HG02763 (cell line): Measurements from ENCODE around the gene IL21R.

ENCODE experiments used
- ATAC-seq: cut with Tn5 transposase; IDR thresholded peaks from one replicate; pipeline ENCODE4 v1.9.1; 2021; ENCODE audit warnings: mild to moderate bottlenecking, moderate library complexity; ENCODE audit not compliant: unreplicated experiment

Gene IL21R

GRCh38 chr16:27462846-27463682, 61.1 kb downstream of the IL21R start:
- ATAC-seq, result no peak

GRCh38 chr16:27463741-27464591, 62.0 kb downstream of the IL21R start:
- ATAC-seq, result no peak

DNA sequence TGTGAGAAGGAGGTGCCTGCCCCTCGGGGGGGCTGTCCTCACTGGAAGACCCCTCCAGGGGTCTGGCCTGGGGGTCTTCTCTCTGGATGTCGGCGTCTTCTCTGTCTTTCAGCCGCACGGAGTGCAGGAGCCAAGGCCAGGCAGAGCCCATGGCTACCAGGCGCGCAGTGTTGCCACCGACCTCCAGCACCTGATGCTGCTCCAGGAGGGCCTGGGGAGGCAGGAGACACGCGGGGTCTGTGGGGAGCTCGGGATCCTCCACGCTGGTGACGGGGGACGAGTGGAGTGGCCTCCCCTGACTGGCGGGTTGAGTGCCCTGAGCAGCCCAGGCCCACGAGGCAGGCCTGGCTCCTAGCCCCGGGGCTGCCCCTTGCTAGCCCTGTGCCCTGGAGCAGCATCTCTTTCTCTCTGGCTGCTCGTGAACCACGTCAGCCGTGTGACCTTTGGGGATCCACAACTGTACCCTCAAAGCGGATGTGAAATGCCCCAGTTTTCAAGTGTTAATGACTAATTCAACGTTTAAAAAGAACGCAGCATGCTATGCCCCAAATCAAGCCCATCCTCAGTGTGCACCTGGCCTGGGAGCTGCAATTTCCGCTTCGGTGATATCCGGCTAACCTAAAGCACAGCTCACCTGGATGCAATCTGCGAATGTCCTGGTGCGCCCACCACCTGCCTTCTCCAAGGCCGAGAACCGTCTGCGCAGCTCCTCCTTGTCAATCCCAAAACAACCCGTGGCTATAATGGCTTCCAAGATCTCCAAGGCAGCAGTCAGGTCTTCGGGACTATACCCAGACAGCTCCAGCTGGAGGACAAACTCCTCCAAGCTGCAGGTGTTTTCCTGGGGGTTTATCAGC, 62.9 kb downstream of the IL21R start:
- no peak for ATAC-seq

GRCh38 chr16:27465483-27465879, 63.5 kb downstream of the IL21R start:
- no peak for ATAC-seq

GRCh38 chr16:27468941-27469531, 67.1 kb downstream of the IL21R start:
- no peak for ATAC-seq

DNA sequence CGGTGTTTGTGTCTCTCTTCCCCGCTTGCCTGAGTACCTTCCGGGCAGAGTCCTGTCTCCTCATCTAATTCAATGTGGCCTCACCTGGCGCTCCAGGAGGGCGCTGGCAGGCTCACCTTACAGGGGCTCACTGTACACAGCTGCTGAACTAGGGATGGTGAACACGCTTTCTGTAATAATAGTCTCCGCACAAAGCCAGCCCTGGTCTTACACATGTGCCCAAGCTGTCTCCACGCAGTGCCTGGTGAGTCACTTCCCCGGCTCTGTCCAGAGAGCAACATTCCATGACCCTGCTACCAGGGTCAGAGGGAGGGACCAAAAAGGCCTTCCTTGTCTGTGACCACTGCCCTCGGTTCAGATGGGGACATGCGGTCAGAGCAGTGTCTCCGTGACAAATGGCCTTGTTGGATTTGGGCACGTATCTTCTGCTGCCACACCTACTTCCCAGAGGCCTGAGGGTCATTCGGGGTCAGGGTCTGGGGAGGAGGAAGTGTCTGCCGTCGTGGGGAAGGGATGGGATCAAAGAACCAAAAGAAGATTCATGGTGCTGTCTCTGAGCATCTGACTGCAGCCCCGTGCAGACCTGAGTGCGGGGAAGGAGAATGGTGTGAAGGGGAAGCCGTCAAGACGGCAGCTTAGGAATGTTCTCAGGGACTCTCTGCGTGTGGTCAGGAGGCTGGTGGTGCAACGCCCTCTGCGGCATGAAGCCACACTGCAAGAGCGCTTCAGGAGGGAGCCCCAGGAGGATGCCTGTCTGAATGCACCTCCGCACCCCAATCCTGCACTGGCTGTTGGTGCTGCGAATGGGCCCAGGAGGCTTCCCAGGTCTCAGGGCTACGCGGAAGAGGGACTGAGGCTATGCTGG, 68.8 kb downstream of the IL21R start:
- no peak for ATAC-seq

DNA sequence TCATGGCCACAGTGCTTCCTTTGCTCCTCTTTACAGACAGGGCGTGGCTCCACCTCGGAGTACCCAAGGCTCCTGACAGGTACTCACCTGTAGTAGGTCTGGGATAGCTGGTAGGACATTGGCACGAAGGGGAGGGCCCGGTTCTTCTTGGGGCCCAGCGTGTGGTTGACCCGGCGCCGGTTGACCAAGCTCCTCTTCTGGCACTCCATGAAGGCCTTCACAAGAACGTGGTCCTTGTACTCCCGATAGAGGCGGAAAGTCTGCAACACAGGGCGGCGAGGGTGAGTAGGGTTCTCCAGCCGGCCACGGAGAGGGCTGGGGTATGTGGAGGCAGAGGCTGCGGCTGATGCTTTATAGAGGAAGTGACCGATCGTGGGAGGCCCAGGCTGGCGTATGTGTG, 69.7 kb downstream of the IL21R start:
- ATAC-seq, result no peak

GRCh38 chr16:27472091-27473020, 70.4 kb downstream of the IL21R start:
- ATAC-seq, result no peak

- no peak for ATAC-seq
Measured at GRCh38 chr16:27473101-27473900, 71.3 kb downstream of the IL21R start.

DNA sequence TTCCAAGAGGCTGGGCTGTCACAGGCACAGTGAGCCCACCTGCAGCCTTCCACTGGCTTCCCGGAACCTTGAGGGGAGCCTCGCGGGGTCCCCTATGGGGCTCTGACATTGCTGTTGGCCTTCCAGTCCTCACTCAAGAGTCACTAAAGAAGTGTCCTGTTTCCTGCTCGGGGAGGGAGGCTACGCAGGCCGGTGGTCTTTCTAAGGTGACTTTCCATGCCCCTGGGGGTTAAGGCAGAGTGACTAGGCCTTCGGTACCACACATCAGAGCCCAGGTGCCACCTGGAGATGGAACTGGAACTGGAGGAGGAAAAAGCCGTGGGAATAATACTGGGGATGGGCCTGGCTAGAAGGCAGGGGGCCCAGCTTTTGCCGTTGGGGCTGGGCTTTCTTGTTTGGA, 72.1 kb downstream of the IL21R start:
- no peak for ATAC-seq

- no peak for ATAC-seq
Measured at GRCh38 chr16:27474921-27475320, 72.9 kb downstream of the IL21R start.

- ATAC-seq, result no peak
Measured at GRCh38 chr16:27475561-27475960, 73.6 kb downstream of the IL21R start.

GRCh38 chr16:27476240-27476639, 74.3 kb downstream of the IL21R start:
- no peak for ATAC-seq

GRCh38 chr16:27480761-27481160, 78.8 kb downstream of the IL21R start:
- ATAC-seq, result no peak

DNA sequence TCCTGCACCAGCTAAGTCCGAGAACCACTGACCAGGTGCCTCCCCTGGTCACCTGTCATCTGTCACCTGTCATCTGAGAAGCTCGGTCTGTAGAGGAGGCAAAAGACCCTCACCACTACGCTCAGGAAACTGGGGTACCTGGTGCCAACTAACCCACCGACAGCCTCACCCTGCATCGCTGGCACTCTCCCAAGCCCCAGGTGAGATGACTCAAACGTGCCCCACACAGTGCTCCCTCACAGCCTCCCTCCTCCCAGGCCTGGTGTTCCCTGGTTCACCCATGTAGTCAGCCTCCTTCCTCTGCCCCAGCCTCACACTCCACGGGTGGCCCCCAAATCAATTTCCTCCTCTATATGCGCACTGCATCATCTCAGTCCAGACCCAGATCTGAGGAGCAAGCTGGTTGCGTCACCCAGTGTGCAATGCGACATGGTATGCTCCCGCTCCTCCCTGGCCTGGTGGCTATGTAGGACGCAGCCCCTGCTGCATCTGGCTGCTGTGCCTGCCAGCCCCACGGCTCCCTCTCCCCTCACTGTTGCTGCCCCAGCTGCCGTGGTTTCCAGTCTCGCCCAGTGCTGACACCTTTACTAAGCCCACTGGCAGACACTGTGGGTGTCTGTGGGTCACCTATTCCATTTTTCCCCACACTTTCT, 79.4 kb downstream of the IL21R start:
- no peak for ATAC-seq

GRCh38 chr16:27482397-27483087, 80.6 kb downstream of the IL21R start:
- no peak for ATAC-seq

DNA sequence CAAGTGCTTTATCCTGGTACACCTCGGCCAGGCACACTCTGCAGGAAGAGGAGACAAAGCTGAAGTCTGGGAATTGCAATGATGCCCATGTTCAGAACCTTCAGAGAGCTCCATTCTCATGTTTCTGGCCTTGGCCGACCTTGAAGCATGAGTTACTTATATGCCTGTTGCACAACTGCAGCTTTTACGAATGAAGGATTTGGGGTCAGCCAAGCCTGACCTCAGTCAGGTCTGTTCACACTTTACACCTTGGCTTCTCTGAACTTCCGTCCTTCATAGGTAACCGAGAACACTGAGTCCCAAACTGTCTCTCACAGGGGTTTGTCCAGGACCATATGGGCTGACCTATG, 81.1 kb downstream of the IL21R start:
- no peak for ATAC-seq
